Tibial nerve (tissue), 4 donors: ENCODE data around the gene OPN5.

ENCODE experiments used
- EP300 ChIP-seq, 2 donors: sonication (generic); formaldehyde crosslinking; IDR thresholded peaks; one replicate each; pipeline ENCODE4 v1.6.1; 2017; ENCODE audit warnings: antibody characterized with exemption in 2 of 2, mild to moderate bottlenecking in 1 of 2
- POLR2A ChIP-seq, 2 donors: fragments of 450-650 bp; IDR thresholded peaks; one replicate each; pipeline ENCODE4 v1.6.1; 2017; ENCODE audit warnings: antibody characterized with exemption in 2 of 2, mild to moderate bottlenecking in 2 of 2, moderate library complexity in 2 of 2
- TF ChIP-seq, protein P1 (sequence below), 5 experiments: fragments of 200-600 bp in 3 of 5; fragments of 450-650 bp in 2 of 5; sonication (generic) in 3 of 5; IDR thresholded peaks; one replicate each; pipeline ENCODE4 v1.5.1; 2016 to 2019; ENCODE audit warnings: antibody characterized with exemption in 5 of 5, mild to moderate bottlenecking in 3 of 5, moderate library complexity in 2 of 5

DNA sequence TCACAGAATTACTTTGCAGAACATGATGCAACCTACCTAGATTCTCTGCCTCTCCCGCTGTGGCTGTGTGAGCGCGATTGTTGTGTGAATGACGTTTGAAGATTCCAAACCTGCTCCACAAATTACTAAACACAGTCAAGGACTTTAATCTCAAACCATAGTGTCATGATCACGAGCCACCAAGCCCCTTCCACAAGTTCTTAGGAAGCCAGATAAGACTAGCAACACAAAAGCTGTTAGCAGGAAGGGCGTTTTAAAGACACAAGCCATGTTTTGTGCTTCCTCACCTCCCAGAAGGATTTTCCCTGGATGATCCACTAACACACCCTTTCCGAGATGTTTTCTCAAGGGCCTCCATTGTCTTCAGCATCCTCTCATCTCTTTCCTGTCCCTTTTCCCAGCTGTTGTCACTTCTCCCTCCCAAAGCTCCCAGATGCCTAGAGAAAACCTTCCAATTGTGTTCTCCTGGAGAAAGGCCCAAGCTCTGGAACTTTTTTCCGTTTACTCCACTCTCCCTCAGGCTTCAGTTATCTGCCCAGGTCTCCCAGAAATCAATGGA lies 12.8 kb downstream of the OPN5 start:
- TF ChIP-seq POLR2A (IDR thresholded peaks at IDR 0.05) = no peak
- TF ChIP-seq, protein P1, sequence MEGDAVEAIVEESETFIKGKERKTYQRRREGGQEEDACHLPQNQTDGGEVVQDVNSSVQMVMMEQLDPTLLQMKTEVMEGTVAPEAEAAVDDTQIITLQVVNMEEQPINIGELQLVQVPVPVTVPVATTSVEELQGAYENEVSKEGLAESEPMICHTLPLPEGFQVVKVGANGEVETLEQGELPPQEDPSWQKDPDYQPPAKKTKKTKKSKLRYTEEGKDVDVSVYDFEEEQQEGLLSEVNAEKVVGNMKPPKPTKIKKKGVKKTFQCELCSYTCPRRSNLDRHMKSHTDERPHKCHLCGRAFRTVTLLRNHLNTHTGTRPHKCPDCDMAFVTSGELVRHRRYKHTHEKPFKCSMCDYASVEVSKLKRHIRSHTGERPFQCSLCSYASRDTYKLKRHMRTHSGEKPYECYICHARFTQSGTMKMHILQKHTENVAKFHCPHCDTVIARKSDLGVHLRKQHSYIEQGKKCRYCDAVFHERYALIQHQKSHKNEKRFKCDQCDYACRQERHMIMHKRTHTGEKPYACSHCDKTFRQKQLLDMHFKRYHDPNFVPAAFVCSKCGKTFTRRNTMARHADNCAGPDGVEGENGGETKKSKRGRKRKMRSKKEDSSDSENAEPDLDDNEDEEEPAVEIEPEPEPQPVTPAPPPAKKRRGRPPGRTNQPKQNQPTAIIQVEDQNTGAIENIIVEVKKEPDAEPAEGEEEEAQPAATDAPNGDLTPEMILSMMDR (IDR thresholded peaks at IDR 0.05) = no peak
- no peak for TF ChIP-seq EP300 (IDR thresholded peaks at IDR 0.05)
